Progenitor cell of endocrine pancreas (in vitro differentiated cells): ENCODE results near the gene OBSCN. TPM values are rescaled to one million over a fixed set of nuclear protein-coding genes. Genes with fewer than 3 reads are reported as not detected.

Source experiments
- DNase-seq: peaks from one replicate; pipeline ENCODE4 v3.0.0; 2021; ENCODE audit warnings: low spot score; ENCODE audit not compliant: unreplicated experiment
- H3K27ac Mint-ChIP-seq: 2 replicates; pipeline ENCODE4 v1.8.0; 2021; ENCODE audit warnings: mild to moderate bottlenecking, moderate library complexity, mixed read lengths
- H3K27me3 Mint-ChIP-seq: 2 replicates; pipeline ENCODE4 v1.8.0; 2021; ENCODE audit warnings: mixed read lengths
- H3K36me3 Mint-ChIP-seq: 2 replicates; pipeline ENCODE4 v1.8.0; 2022; ENCODE audit warnings: mixed read lengths; ENCODE audit not compliant: insufficient read depth
- H3K4me1 Mint-ChIP-seq: 2 replicates; pipeline ENCODE4 v1.8.0; 2021; ENCODE audit warnings: low read depth, mixed read lengths
- H3K4me3 Mint-ChIP-seq: 2 replicates; pipeline ENCODE4 v1.8.0; 2021; ENCODE audit warnings: low read depth, mild to moderate bottlenecking, moderate library complexity, mixed read lengths
- H3K9me3 Mint-ChIP-seq: 2 replicates; pipeline ENCODE4 v1.8.0; 2021; ENCODE audit warnings: low read depth, mixed read lengths
- total RNA-seq: library from RNA; stranded (reverse); gene quantifications from 2 replicates; pipeline ENCODE4 v1.2.1, GENCODE V29; 2021
- TF ChIP-seq, protein P1 (sequence below): fragments of 200-600 bp; sonication (generic); IDR thresholded peaks from one replicate; pipeline ENCODE4 v1.5.0; 2021; ENCODE audit warnings: antibody characterized with exemption, mild to moderate bottlenecking; ENCODE audit not compliant: unreplicated experiment

Gene OBSCN
- total RNA-seq, 1 donor from 2014 or later, result 57.5 TPM

DNA sequence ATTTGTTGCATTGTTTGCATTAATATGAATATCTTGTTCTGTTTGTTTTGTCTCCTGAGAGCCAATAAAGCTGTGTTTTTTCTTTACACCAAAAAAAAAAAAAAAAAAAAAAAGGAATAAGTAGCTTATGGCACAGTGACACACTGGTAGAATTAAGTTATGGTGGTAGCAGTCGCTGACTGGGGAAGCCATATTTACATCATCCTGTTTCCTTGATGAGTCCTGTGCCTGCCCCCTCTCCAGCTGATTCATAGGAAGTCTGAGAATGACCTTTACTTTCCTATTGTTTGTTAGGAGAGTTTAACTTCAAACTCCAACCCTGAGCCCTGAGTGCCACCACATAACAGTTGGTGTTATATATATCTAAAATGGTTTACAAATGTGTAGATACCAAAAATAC, 62.2 kb downstream of the OBSCN start:
- H3K36me3 Mint-ChIP-seq, result peaks cover 7% of the 10 kb centered on the region
- no peak overlapping the region for H3K27ac Mint-ChIP-seq
- H3K4me3 Mint-ChIP-seq, result no peak overlapping the region
- TF ChIP-seq, protein P1, sequence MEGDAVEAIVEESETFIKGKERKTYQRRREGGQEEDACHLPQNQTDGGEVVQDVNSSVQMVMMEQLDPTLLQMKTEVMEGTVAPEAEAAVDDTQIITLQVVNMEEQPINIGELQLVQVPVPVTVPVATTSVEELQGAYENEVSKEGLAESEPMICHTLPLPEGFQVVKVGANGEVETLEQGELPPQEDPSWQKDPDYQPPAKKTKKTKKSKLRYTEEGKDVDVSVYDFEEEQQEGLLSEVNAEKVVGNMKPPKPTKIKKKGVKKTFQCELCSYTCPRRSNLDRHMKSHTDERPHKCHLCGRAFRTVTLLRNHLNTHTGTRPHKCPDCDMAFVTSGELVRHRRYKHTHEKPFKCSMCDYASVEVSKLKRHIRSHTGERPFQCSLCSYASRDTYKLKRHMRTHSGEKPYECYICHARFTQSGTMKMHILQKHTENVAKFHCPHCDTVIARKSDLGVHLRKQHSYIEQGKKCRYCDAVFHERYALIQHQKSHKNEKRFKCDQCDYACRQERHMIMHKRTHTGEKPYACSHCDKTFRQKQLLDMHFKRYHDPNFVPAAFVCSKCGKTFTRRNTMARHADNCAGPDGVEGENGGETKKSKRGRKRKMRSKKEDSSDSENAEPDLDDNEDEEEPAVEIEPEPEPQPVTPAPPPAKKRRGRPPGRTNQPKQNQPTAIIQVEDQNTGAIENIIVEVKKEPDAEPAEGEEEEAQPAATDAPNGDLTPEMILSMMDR, result no peak
- no peaks in the 10 kb centered on the region for H3K27me3 Mint-ChIP-seq
- H3K9me3 Mint-ChIP-seq, result no peaks in the 10 kb centered on the region
- no peaks in the 10 kb centered on the region for H3K4me1 Mint-ChIP-seq
- DNase-seq, result no peak

DNA sequence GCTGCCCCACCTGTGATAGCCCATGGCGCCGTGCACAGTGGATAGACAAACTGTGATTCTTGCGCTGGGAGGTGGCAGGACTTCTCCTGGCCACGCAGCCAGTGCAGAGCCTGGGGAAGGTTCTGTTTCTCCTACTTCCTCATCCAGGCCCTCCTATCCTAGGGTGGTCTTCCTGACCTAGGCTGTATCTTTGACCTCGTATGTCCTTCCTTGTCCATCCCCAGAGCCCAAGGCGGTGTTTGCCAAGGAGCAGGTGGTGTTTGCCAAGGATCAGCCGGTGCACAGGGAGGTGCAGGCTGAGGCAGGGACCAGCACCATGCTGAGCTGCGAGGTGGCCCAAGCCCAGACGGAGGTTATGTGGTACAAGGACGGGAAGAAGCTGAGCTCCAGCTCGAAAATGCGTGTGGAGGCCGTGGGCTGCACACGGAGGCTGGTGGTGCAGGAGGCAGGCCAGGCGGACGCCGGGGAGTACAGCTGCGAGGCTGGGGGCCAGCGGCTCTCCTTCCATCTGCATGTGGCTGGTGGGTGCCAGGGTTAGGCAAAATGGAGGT, 63.9 kb downstream of the OBSCN start:
- Mint-ChIP-seq H3K27ac (no peak overlapping the region), H3K27me3 (no peaks in the 10 kb centered on the region), H3K4me3 (no peak overlapping the region), H3K4me1 (no peaks in the 10 kb centered on the region), H3K9me3 (no peaks in the 10 kb centered on the region), H3K36me3 (peaks cover 7% of the 10 kb centered on the region)
- TF ChIP-seq, protein P1, result no peak
- peak; percentile 1 for DNase-seq

DNA sequence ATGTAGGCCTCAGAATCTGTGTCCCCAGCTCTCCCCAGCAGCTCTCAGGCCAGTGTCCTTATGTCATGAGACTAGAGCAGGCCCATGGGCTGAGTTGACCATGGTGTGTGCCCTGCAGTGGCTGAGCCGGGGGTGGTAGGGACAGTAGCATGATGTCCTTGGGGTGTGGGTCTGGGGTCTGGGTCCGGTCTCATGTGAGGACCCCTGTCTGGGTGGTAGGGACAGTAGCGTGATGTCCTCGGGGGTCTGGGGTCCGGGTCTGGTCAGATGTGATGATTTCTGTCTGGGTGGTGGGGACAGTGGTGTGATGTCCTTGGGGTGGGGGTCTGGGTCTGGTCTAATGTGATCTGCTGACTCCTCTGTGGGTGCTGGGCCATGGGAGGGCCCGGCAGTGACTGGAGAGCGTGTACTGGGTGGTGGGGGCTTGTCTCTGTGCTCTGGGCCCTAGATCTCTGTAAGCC, 64.5 kb downstream of the OBSCN start:
- H3K27ac Mint-ChIP-seq, result no peak overlapping the region
- H3K27me3 Mint-ChIP-seq, result no peaks in the 10 kb centered on the region
- TF ChIP-seq, protein P1, result no peak
- H3K36me3 Mint-ChIP-seq, result peaks cover 6% of the 10 kb centered on the region
- H3K4me3 Mint-ChIP-seq, result no peak overlapping the region
- no peaks in the 10 kb centered on the region for H3K4me1 Mint-ChIP-seq
- no peak for DNase-seq
- H3K9me3 Mint-ChIP-seq, result no peaks in the 10 kb centered on the region

DNA sequence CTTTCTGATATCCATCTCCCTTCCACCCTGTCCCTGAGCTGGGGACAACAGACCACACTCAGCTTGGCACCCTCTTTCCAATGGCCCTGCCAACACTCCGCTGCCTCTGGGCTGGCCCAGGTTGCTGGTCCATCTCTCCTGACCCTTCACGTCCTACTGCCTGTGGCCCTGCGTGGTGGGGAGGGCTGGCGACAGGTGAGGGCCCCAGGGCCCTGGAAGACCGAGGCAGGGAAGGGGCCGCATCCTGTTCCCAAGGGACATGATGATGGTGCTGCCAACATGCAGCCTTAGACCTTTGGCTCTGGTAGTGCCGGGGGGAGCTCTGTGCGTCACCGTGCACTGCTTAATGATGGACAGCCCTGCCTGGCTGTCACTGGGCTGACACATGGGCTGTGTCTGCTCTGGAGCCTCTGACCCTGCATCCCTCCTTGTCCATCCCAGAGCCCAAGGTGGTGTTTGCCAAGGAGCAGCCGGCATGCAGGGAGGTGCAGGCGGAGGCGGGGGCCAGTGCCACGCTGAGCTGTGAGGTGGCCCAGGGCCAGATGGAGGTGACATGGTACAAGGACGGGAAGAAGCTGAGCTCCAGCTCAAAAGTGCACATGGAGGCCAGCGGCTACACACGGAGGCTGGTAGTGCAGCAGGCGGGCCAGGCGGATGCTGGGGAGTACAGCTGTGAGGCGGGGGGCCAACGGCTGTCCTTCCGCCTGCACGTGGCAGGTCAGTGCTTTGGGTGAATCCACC, 65.2 kb downstream of the OBSCN start:
- Mint-ChIP-seq H3K27me3 (no peaks in the 10 kb centered on the region), H3K4me3 (no peak overlapping the region), H3K9me3 (no peaks in the 10 kb centered on the region), H3K4me1 (no peaks in the 10 kb centered on the region), H3K36me3 (peaks cover 6% of the 10 kb centered on the region), H3K27ac (no peak overlapping the region)
- no peak for DNase-seq
- TF ChIP-seq, protein P1, result no peak

DNA sequence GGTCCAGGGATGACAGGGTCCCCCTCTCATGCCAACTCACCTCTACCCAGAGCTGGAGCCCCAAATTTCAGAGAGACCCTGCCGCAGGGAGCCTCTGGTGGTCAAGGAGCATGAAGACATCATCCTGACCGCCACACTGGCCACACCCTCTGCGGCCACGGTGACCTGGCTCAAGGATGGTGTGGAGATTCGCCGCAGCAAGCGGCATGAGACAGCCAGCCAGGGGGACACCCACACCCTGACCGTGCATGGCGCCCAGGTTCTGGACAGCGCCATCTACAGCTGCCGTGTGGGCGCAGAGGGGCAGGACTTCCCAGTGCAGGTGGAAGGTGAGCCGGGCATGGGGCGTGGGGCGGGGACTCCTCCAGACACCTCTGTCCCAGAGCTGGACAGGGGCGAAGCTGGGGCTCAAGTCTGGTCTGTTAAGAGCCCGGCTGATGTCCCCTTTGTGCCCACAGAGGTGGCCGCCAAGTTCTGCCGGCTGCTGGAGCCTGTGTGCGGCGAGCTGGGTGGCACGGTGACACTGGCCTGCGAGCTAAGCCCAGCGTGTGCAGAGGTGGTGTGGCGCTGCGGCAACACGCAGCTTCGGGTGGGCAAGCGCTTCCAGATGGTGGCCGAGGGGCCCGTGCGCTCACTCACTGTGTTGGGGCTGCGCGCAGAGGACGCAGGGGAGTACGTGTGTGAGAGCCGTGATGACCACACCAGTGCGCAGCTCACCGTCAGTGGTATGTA, 66.0 kb downstream of the OBSCN start:
- no peak overlapping the region for H3K27ac Mint-ChIP-seq
- no peaks in the 10 kb centered on the region for H3K4me1 Mint-ChIP-seq
- H3K36me3 Mint-ChIP-seq, result peaks cover 6% of the 10 kb centered on the region
- TF ChIP-seq, protein P1, result no peak
- H3K4me3 Mint-ChIP-seq, result no peak overlapping the region
- H3K27me3 Mint-ChIP-seq, result no peaks in the 10 kb centered on the region
- H3K9me3 Mint-ChIP-seq, result no peaks in the 10 kb centered on the region
- peak; percentile 8 for DNase-seq
